ENCODE data around the gene CERS4.
A peak's percentile ranks its signal among the peaks of the same experiment; 100 is the strongest.
"Not testable (repeated sequence)": the region's sequence is repeated elsewhere in the genome, so short reads cannot be mapped to it uniquely, and the experiment has no call there.

The CERS4 gene

GRCh38 chr19:8243146-8243545, 34.0 kb downstream of the CERS4 start:
- no peak for DNase-seq (ENCODE audit: low read depth)

GRCh38 chr19:8244442-8244841, 35.3 kb downstream of the CERS4 start:
- DNase-seq (ENCODE audit: low read depth), result no peak

GRCh38 chr19:8245869-8246835, 37.0 kb downstream of the CERS4 start:
- DNase-seq (ENCODE audit: low read depth), result no peak

- not testable (repeated sequence) for DNase-seq (ENCODE audit: low read depth)
These were observed 38.1 kb downstream of the CERS4 start for GRCh38 chr19:8247129-8247890.

GRCh38 chr19:8248348-8249328, 39.5 kb downstream of the CERS4 start:
- no peak for DNase-seq (ENCODE audit: low read depth)

DNA sequence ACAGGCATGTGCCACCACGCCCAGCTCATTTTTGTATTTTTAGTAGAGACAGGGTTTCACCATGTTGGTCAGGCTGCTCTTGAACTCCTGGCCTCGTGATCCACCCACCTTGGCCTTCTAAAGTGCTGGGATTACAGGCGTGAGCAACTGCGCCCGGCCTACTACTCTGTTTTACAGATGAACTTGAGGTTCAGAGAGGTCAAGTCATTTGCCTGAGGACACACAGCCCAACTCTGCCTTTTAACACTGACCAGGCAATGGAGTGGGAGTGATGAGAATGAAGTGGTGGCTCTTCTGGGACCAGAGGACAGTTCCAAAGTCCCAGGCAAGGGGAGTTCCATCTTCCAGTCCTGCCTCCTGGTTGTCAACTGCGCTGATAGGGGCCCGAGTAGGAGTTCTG, 41.4 kb downstream of the CERS4 start:
- DNase-seq (ENCODE audit: low read depth), result no peak

GRCh38 chr19:8251025-8251472, 41.9 kb downstream of the CERS4 start:
- no peak for DNase-seq (ENCODE audit: low read depth)

- DNase-seq (ENCODE audit: low read depth), result peak; percentile 79
These were observed 43.9 kb downstream of the CERS4 start for GRCh38 chr19:8252922-8253589.

- no peak for DNase-seq (ENCODE audit: low read depth)
These were observed 44.5 kb downstream of the CERS4 start for GRCh38 chr19:8253678-8254077.

DNA sequence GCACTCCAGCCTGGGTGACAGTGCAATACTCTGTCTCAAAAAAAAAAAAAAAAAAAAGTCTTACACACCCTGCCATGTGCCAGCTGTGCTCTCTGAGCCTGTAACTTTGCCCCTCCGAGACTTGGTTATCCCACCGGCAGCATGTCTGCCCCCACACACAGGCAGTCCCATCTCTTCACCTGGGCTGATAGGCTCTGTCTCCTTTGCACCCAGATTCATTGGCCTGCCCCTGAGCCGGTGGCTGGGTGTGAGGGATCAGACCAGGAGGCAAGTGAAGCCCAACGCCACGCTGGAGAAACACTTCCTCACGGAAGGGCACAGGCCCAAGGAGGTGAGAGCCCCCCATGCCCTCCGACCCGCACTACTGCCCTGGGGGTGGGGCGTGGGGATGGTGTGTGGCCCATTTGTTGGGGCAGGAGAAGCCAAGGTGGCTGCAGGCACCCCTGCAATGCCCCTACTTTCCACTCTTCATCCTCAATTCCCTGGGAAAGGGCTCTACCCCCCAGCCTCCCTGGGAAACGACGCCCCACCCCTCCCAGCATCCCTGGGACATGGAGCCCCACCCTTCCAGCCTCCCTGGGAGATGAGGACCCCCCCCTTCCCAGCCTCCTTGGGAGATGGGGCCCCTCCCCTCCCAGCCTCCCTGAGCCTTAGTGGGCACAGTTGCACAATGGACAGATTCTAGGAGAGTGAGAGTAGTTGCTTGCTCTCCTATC, 45.3 kb downstream of the CERS4 start:
- no peak for DNase-seq (ENCODE audit: low read depth)

GRCh38 chr19:8255426-8256125, 46.4 kb downstream of the CERS4 start:
- DNase-seq (ENCODE audit: low read depth), result no peak

- no peak for DNase-seq (ENCODE audit: low read depth)
These were observed 47.3 kb downstream of the CERS4 start for GRCh38 chr19:8256276-8257051.

DNA sequence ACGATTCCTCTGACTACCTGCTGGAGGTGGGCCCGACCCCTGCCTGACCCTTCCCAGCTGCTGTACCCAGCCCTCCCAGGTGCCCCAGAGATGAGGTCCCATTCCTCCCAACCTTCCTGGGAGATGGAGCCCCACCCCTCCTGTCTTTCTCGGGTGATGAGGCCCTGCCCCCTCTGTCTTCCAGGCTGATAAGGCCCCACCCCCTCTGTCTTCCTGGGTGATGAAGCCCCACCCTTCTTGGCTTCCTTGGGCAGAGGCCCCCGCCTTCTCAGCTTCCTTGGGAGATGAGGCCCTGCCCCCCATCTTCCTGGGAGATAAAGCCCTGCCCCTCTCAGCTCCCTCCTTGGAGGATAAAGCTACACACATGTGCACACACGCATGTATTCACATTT, 47.9 kb downstream of the CERS4 start:
- DNase-seq (ENCODE audit: low read depth), result no peak

DNA sequence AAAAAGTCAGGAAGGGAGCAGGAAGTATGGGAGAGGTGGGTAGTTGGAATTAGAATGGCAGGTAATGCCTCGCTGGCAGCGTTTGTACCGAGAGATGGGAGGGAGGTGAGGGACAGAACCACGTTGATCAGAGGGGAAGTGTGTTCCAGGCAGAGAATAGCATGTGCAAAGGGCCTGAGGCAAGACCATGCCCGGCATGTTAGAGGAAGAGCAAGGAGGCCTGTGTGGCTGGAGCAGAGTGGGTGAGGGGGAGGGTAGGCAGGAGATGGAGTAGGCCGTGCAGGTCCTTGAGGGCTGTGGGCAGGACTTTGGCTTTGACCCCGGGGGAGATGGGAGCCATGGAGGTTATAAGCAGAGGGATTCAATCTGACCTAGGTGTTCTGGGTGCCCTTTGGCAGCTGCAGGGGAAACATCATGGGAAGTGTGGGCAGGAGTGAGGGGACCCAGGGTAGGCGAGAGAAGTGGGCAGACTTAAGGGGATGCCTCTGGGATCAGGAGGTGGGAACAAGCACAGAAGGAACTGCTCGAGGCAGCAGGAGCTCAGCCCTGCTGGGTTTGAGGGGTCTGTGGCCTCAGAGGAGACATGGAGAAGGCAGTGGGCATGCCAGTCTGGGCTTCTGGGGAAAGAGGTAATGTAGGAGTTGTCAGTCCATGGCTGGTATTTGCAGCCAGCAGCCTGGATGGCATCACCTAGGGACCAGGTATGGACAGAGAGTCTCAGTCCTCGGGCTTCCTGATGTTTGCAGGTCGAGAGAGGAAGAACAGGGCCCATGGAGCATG, 50.2 kb downstream of the CERS4 start:
- DNase-seq (ENCODE audit: low read depth), result no peak

DNA sequence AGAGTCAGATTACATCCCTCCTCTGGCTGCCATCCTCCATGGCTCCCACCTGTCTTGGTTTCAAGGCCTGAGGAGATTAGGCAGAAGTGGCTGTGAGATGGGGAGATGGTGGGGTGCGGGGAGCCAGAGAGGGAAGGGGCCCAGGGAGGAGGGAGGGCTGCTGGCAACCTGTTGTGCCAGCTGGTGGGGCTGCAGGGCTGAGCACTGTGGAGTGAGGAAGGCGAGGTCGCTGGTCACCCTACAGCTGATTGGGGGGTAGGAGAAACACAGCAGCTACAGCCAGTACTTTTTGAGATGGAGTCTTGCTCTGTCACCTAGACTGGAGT, 50.7 kb downstream of the CERS4 start:
- DNase-seq (ENCODE audit: low read depth), result no peak

GRCh38 chr19:8261347-8261746, 52.2 kb downstream of the CERS4 start:
- no peak for DNase-seq (ENCODE audit: low read depth)

DNA sequence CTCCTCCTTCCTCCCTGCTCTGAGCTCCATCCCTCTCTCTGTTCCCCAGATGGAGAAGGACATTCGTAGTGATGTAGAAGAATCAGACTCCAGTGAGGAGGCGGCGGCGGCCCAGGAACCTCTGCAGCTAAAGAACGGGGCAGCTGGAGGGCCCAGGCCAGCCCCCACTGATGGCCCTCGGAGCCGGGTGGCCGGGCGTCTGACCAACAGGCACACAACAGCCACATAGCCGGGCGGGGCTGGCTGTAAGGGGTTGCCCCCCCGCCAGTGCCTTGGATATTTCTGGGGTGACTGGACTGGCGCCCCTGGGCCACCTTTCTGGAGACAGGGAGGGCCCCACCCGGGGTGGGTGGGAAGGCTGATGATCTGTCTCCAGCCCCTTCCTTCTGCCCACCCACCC, 52.7 kb downstream of the CERS4 start:
- DNase-seq (ENCODE audit: low read depth), result no peak

- no peak for DNase-seq (ENCODE audit: low read depth)
These were observed 53.3 kb downstream of the CERS4 start for GRCh38 chr19:8262431-8262830.

DNA sequence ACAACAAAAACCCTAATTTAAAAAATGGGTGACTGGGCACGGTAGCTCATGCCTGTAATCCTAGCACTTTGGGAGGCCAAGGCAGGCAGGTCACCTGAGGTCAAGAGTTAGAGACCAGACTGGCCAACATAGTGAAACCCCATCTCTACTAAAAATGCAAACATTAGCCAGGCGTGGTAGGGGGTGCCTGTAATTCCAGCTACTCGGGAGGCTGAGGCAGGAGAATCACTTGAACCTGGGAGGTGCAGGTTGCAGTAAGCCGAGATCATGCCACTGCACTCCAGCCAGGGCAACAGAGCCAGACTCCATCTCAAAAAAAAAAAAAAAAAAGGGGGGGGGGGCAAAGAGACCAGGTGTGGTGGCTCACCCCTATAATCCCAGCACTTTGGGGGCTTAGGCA, 55.1 kb downstream of the CERS4 start:
- not testable (repeated sequence) for DNase-seq (ENCODE audit: low read depth)

Measured in activated gamma-delta T cell treated with anti-CD3 and anti-CD28 coated beads, Interleukin-2, amount 50 U/mL, for 16 hours (primary cell).